Left ventricle myocardium inferior (tissue), 1 donor: Measurements from ENCODE around the gene DKKL1. TPM values are rescaled to one million over a fixed set of nuclear protein-coding genes. Genes with fewer than 3 reads are reported as not detected.

ENCODE experiments used
- DNase-seq: peaks from one replicate; pipeline ENCODE4 v3.0.0-alpha.2; 2020
- H3K27ac ChIP-seq: fragments of 200-600 bp; replicated peaks from 2 replicates; pipeline ENCODE4 v1.8.0; 2021
- H3K27me3 ChIP-seq: fragments of 200-600 bp; 2 replicates; pipeline ENCODE4 v1.8.0; 2021; ENCODE audit warnings: low read depth
- H3K36me3 ChIP-seq: fragments of 200-600 bp; 2 replicates; pipeline ENCODE4 v1.8.0; 2021
- H3K4me1 ChIP-seq: fragments of 200-600 bp; 2 replicates; pipeline ENCODE4 v1.8.0; 2021
- H3K4me3 ChIP-seq: fragments of 200-600 bp; 2 replicates; pipeline ENCODE4 v1.8.0; 2021; ENCODE audit warnings: mild to moderate bottlenecking, moderate library complexity
- H3K9me3 ChIP-seq: fragments of 200-600 bp; replicated peaks from 2 replicates; pipeline ENCODE4 v1.8.0; 2021
- intact Hi-C: fragments of 100-400 bp; cut with micrococcal nuclease; formaldehyde crosslinking; loops from one replicate; pipeline ENCODE4 v1.11.0; 2022
- total RNA-seq: library from RNA; stranded (reverse); fragmentation: NEBNext Ultra II Directional; extraction: Animal tissue kit (Norgen Biotek cat#: 25700); gene quantifications from one replicate; pipeline ENCODE4 v1.2.1, GENCODE V29; 2021
- TF ChIP-seq, protein P1 (sequence below): fragments of 200-600 bp; IDR thresholded peaks from 2 replicates; pipeline ENCODE4 v1.8.0; 2021; ENCODE audit warnings: antibody characterized with exemption, mild to moderate bottlenecking, borderline replicate concordance
- donor health status: DM: no; HTN: yes; CAD: no; lungs with severe emphysema.

Gene DKKL1
- total RNA-seq, 1 donor from 2014 or later: not detected

DNA sequence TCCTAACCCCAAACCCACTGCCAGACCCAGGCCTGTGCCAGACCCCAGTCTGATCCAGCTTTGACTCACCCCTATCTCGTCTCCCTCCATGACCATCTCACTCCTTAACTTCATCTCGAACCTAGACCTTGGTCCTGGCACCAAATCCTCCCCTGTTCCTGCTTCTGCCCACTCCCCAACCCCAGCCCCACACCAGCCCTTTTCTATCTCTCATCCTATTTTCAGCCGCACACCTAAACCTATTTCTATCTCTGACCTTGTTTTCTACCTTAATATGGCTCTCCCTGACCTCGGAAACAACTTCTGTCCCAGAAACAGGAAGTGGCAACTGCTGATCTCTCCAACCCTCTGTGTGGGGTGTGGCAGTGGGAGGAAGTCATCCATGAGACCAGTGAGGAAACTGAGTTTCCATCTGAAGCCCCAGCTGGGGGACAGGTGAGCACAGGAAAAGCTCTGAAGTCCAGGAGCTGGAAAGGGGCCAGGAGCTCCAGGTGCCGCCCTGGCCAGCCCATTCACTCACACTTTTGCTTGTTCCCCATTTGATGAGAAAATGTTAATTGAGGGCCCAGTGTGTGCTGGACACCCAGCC is 45.9 kb downstream of the DKKL1 start:
- peaks cover 51% of the 10 kb centered on the region for H3K27me3 ChIP-seq
- no peaks in the 10 kb centered on the region for H3K4me1 ChIP-seq
- DNase-seq: no peak
- H3K4me3 ChIP-seq: no peak overlapping the region
- no peaks in the 10 kb centered on the region for H3K36me3 ChIP-seq
- intact Hi-C loops: no loop called here
- TF ChIP-seq, protein P1, sequence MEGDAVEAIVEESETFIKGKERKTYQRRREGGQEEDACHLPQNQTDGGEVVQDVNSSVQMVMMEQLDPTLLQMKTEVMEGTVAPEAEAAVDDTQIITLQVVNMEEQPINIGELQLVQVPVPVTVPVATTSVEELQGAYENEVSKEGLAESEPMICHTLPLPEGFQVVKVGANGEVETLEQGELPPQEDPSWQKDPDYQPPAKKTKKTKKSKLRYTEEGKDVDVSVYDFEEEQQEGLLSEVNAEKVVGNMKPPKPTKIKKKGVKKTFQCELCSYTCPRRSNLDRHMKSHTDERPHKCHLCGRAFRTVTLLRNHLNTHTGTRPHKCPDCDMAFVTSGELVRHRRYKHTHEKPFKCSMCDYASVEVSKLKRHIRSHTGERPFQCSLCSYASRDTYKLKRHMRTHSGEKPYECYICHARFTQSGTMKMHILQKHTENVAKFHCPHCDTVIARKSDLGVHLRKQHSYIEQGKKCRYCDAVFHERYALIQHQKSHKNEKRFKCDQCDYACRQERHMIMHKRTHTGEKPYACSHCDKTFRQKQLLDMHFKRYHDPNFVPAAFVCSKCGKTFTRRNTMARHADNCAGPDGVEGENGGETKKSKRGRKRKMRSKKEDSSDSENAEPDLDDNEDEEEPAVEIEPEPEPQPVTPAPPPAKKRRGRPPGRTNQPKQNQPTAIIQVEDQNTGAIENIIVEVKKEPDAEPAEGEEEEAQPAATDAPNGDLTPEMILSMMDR: no peak
- H3K27ac ChIP-seq: no peak overlapping the region
- H3K9me3 ChIP-seq: no peaks in the 10 kb centered on the region

DNA sequence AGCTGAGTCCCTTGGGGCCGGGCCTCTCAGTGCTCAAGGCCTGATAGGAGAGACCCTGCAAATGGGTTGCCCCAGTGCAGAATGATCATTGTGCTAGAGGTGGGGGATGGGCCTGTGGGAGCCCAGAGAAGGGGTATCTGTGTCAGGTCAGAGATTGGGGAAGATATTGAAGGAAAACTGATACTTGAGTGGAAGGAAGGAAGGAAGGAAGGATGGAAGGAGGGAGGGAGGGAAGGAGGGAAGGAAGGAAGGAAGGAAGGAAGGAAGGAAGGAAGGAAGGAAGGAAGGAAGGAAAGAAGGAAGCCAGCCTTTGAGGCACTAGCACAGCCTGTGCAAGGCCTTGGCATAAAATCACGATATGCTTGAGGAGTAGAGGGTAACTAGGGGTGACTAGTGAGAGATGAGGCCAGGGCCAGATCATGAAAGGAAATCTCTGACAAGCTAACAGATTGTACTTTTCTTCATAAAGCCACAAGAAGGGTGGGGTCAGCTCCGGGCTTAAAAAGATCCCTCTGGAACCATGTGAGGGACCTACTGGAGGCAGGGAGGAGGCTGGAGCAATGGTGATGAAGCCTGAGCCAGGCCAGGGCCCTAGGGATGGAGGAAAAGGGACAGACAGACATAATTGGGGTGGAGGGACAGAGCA is 48.1 kb downstream of the DKKL1 start:
- Histone ChIP-seq H3K4me1 (no peaks in the 10 kb centered on the region), H3K27ac (no peak overlapping the region), H3K9me3 (no peaks in the 10 kb centered on the region), H3K27me3 (peaks cover 59% of the 10 kb centered on the region), H3K4me3 (no peak overlapping the region), H3K36me3 (no peaks in the 10 kb centered on the region)
- TF ChIP-seq, protein P1: no peak
- no peak for DNase-seq
- intact Hi-C loops: no loop called here

DNA sequence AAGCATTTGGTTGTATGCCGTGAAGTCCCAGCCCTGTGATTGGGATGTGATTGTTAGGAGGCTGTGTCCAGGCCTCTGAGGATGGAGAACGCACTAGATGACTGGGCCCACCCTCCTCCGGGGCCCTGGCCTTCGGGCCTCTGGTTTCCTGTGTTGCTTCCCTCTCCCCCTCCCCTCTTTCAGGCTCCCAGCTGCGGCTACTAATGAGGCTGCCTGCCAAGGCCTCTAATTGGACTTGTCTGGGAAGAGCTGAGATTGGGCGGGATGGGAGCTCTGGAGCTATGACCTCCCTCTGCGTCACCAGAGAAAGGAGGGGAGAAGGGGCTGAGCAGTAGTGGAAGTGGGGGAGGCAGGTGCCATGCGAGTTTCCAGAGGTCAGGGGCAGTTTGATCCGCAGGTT is 49.7 kb downstream of the DKKL1 start:
- intact Hi-C loops: no loop called here
- no peaks in the 10 kb centered on the region for H3K9me3 ChIP-seq
- no peak overlapping the region for H3K4me3 ChIP-seq
- peaks cover 66% of the 10 kb centered on the region for H3K27me3 ChIP-seq
- H3K4me1 ChIP-seq: no peaks in the 10 kb centered on the region
- no peak overlapping the region for H3K27ac ChIP-seq
- DNase-seq: no peak
- H3K36me3 ChIP-seq: no peaks in the 10 kb centered on the region
- TF ChIP-seq, protein P1: no peak

DNA sequence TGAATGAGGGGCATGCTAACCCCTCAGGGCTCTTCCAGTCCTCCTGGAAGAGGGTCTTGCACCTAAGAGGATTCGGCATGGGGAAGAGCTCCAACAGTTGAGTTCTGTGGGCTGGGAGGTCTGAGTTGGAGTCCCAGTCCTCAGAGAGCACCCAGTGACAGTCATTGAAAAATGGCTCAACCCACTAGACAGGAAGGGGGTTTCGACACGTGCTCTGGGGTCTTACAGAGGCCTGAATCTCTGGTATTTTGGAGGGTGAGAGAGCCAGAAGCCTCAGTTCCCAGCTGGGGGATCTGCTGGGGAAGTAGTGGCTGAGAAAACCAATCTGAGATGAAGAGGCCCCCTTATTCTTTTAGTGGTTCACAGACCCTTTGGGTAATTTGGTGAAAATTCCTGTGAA is 50.6 kb downstream of the DKKL1 start:
- TF ChIP-seq, protein P1: no peak
- intact Hi-C loops: no loop called here
- Histone ChIP-seq H3K27me3 (peaks cover 73% of the 10 kb centered on the region), H3K36me3 (no peaks in the 10 kb centered on the region), H3K9me3 (no peaks in the 10 kb centered on the region), H3K27ac (no peak overlapping the region), H3K4me1 (no peaks in the 10 kb centered on the region), H3K4me3 (no peak overlapping the region)
- no peak for DNase-seq

DNA sequence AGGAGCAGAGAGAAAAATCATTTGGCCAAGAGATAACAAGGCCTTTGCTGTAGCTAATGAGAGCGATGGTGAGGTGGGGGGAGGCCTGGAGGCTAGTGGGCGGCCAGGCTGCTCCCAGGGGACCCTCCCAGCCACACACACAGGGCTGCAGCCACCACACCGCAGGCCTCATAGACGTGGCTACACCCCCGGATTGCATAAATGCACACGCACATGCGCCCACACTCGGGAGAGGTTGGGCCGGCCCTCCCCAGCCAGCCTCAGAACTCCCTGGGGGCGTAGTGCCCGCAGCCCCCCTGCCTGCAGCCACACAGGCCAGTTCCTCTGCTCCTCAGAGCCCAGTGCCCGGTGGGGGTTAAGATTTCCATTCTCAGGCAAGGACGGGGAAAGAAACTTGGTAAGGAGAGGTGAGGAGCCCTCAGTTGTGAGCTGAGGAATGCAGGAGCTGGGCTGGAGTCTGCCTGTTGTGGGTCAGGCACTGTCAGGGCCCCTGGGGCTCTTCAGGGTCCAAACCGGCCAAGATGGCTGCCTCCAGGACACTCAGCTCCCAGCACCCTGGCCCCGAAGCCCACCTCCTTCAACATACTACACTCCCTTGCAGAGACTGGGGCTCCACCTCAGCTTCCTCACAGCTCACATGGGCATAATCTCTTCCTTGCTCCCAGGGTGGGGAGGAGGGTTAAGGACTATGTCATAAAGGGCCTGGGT is 51.6 kb downstream of the DKKL1 start:
- no peaks in the 10 kb centered on the region for H3K36me3 ChIP-seq
- intact Hi-C loops: no loop called here
- H3K4me1 ChIP-seq: no peaks in the 10 kb centered on the region
- no peaks in the 10 kb centered on the region for H3K9me3 ChIP-seq
- peaks cover 82% of the 10 kb centered on the region for H3K27me3 ChIP-seq
- TF ChIP-seq, protein P1: no peak
- no peak overlapping the region for H3K4me3 ChIP-seq
- no peak overlapping the region for H3K27ac ChIP-seq
- DNase-seq: no peak
